SHP77 (cell line): ENCODE measurements around the gene EP400.

Experiments used
- DNase-seq, 2 experiments: peaks; one replicate each; lab custom pipeline; 2025; lab: John Stamatoyannopoulos, UW

The EP400 gene

DNA sequence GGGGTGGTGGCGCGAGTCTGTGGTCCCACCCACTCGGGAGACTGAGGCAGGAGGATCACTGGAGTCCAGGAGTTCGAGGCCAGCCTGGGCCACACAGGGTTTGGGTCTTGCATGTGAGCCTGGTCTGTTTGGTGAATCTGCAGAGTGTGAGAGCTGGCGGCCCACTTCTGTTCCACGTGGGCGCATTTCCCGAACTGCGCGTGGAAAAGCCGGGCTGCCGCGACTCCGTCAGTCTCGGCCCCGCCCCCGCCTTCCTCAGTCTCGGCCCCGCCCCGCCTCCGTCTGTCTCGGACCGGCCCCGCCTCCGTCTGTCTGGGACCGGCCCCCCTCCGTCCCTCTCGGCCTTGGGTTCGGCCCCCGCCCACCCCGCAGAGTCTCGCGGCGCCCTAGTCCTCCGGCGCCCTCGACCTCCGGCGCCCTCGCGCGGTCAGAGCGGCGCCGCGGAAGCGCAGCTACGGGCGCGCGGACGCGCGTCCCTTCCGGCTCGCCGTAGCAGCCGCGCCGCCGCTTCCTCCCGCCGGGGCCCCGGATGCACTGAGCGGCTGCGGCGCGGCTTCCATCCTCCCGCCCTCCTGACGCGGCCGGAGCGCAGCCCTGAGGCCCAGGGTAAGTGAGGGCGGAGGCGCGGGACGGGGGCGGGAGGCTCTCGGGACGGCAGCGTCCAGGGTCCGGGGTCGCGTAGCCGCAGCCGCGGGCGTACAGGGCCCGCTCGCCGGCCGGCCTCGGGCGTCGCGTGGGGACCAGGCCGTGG is at the start of gene EP400:
TSS of gene EP400 (plus strand) at position 512 of the 751 bp plus-strand sequence. CDS start 10,678 bp downstream, outside the sequence.
- peak; percentile 94 to 95 for DNase-seq

DNA sequence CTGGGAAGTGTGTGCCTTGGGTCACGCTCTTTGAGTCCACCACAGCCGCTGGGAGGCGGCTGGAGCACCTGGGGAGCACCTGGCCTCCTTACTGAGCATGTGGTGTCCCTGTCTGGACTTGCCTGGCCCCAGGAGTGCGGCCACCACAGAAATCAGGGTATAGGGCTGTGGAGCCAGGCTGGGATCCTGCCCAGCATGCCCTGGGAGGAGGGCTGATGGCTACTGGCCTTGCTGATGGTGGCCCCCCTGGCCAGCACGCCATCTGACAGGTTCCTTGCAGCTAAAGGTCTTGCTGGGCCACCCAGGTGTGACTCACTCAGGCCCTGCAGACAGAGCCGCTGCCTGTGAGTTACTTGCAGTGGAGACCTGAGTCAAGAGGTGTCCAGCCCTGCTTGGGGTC is 49.3 kb upstream of the EP400 start:
- DNase-seq, result peak in 1 of 2 experiments; percentile 33

DNA sequence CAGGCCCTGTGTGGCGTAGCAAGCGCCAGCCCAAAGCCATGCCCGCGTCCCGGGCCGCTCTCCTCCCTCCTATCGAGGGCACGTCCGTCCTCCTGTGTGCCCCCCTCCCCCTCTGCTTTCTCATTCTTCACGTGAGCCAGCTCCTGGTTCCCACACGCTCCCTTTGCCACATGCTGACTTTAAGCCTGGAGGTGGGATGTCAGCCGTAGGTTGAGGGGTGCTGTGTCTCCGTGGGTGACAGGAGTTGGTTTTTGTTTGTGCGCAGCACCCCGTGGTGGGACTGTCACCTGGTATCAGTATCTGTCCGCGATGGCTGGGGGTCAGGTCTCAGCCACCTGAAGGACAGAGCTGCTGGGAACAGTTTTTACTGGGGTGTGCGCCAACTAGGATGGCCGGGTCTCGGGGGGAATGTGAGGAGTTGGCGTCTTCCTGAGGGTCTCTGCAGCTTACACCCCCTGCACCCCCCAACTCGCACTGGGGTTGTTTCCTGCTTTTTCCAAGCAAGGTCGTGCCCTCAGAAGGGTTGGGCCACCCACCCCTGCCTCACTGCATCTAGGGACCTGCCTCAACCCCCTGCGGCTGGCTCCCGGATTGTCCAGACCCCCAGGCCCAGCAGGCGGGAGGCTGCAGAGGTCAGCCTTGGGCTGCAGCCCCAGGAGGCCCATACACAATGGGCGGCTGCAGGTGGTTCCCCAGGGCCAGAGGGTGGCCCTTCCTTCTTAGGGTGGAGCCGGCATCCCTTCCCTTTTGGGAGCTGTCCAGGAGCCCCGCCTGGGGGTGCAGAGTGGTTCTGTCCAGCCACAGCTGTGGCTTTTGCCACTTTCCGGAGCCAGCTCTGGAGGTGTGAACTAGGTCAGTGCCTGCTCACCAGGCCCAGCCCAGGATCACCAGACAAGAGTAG is 48.1 kb upstream of the EP400 start:
- no peak for DNase-seq

GRCh38 chr12:131902332-131903241 is 47.2 kb upstream of the EP400 start:
- no peak for DNase-seq

- DNase-seq, result no peak
These were observed 46.2 kb upstream of the EP400 start for GRCh38 chr12:131903270-131904255.

- DNase-seq, result no peak
These were observed 45.4 kb upstream of the EP400 start for GRCh38 chr12:131904346-131904745.

DNA sequence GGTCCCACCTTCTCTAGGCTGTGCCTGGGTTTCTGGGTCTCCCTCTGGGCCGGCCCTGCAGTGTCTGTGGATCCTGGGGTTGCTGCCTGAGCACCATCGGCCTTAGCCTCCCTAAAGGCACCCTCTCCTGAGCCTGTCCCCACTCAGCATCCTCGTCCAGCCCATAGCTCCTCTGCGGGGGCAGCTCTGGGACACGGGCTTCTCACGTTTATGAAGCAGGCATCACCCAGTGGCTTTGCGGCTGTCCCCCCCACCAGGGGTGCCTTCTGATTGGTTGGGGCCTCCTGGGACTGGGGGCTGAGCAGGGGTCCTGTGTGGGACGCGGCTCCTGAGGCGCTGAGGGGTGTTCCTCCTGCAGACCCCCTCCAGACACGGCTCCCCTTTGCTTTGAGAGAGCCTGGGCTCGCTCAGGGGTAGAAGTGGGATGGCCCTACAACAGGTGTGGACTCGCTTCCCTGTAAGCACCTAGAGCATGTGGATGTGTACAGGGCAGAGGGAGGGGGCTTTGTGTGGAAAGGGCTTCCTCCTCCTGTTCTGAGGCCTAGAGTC is 44.6 kb upstream of the EP400 start:
- no peak for DNase-seq

- no peak for DNase-seq
These were observed 44.1 kb upstream of the EP400 start for GRCh38 chr12:131905630-131906091.

GRCh38 chr12:131907379-131908091 is 42.2 kb upstream of the EP400 start:
- no peak for DNase-seq

DNA sequence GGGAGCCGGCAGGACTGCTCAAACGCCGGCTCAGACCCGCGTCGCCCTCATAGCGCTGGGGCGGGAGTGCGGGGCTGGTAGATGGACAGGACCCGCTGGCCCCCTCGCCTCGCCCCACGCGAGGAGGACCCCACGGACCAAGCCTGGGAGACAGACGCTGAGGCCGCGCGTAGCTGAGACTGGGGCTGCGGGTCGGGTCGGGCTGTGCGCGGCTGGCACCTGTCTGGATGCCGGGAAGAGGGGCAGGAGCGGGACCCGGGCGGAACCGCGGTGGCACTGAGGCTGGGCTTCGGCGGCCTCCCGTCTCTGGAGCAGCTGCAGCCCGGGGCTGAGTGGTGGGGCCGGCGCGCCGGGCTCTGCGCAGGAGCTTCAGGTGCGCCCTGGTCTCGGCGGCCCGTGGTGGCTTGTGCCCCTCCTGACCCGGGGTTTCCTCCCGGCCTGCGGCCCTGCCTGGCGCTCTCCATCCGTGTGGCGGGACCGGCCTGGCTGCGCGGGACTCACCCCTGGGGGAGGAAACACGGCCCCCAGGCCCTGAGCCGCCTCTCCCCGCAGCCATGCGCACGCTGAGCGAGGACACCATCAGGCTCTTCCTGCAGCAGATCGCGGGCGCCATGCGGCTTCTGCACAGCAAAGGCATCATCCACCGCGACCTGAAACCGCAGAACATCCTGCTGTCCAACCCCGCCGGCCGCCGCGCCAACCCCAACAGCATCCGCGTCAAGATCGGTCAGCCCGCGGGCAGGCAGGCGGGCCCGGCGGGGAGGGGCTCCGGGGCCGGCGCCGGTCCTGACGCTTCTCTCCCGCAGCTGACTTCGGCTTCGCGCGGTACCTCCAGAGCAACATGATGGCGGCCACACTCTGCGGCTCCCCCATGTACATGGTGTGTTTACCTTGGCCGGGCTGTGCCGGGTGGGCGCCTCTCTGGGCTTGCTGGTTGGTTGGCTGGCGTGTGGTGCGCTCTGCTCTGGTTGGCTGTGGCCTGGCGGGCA is 41.4 kb upstream of the EP400 start:
- DNase-seq, result no peak

GRCh38 chr12:131909081-131909751 is 40.5 kb upstream of the EP400 start:
- DNase-seq, result no peak

GRCh38 chr12:131909752-131910219 is 40.0 kb upstream of the EP400 start:
- no peak for DNase-seq

DNA sequence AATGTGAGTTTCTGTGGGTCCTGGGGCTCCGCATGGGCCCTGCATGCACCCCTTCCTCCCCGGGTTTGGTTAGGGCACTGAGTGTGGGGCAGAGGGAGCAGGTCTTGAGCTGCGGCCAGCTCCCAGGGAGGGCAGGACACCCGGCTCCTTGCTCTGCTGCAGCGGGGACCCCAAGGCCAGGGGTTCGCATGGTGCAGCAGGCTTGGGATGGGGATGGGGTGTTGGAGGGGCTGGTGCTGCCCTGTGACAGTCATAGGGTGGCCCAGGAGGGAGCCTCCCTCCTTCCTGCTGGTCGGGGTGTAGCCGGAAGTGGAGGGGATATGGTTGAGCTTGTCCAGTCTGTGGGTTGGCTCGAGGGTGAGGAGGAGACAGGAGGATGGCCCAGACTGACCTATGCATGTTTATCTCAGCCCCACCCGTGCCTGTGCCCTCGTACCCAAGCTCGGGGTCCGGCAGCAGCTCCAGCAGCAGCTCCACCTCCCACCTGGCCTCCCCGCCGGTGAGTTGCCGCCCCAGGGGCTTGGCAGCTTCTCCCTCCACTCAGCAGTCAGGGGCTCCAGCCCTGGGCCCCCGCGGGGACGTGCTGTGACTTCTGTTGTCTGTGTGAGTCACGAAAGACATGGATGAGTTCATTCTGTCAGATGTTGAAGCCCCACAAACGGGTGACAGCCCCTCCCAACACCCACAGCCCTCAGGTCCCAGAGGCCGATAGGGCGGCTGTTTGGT is 39.3 kb upstream of the EP400 start:
- no peak for DNase-seq

GRCh38 chr12:131911028-131911650 is 38.6 kb upstream of the EP400 start:
- DNase-seq, result no peak

DNA sequence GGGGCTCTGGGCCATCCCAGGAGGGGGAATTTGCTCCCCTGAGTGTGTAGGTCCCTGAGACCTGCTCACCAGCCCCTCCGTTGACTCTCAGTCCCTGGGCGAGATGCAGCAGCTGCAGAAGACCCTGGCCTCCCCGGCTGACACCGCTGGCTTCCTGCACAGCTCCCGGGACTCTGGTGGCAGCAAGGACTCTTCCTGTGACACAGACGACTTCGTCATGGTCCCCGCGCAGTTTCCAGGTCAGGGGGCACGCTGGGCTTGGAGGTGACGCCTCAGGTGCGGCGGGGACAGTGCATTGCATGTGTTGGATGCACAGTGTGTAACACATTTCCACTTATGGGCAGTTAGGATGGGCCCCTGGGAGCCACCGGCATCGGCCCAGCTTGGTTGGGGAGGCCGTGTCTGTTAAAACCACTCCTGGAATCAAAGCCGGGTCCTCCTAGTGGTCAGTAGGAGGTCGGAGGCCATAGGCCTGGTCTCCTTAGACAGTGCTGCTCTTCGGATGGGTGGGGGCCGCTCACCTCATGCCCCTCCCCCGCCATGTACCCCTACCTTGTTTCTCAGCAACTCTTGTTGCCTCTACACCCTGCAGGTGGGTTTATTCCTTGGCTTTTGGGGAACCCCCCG is 37.8 kb upstream of the EP400 start:
- no peak for DNase-seq
